ENCODE results near the gene CABCOCO1.

- TF ChIP-seq CTCF (IDR thresholded peaks at IDR 0.05): no peak
- TF ChIP-seq POLR2A (IDR thresholded peaks at IDR 0.05): no peak
- TF ChIP-seq EP300 (IDR thresholded peaks at IDR 0.05): no peak
- no peak for TF ChIP-seq POLR2AphosphoS5 (IDR thresholded peaks at IDR 0.05)
Measured at GRCh38 chr10:61815496-61815895, 152.8 kb downstream of the CABCOCO1 start.
